Heart left ventricle (tissue), 13 donors: ENCODE measurements around the gene IPO4.

Source experiments
- POLR2A ChIP-seq, 2 donors: fragments of 450-650 bp; IDR thresholded peaks; one replicate each; pipeline ENCODE4 v1.6.1; 2017; ENCODE audit warnings: antibody characterized with exemption in 2 of 2, mild to moderate bottlenecking in 2 of 2, moderate library complexity in 2 of 2
- TF ChIP-seq, protein P1 (sequence below), 12 donors: fragments of 200-600 bp; sonication (generic) in 4 of 12; IDR thresholded peaks; one replicate each; pipeline versions ENCODE4 v1.5.0 to v1.8.0; 2018 to 2022; ENCODE audit warnings: antibody characterized with exemption in 12 of 12, mild to moderate bottlenecking in 5 of 12
- donor health status: ischemic (EF 13 %, LVEDD 7.1; RV severe dilation, severe dysfunction).
- donor health status: DM: no; HTN: yes; CAD: no.
- donor health status: DM: no; HTN: no; CAD: no.
- donor health status: ischemic (EF 25% LVEDD 6.9; RV normal size, moderate dysfunction).
- donor health status: ischemic (EF 25% LVEDD 5.7; RV mildly dilated, moderate dysfunction).
- donor health status: ischemic (EF 35%, LVEDD 5.7; RV mildly dilated, moderate dysfunction).
- donor health status: nonischemic (EF 11% LVEDD 7.7; RV severe dilation, severe dysfunction).
- donor health status: DM: yes; HTN: yes; CAD: no.
- donor health status: PGD.
- donor health status: ischemic (EF 29% LVEDD 5.4; RV normal size, mild dysfunction).
- donor health status: nonischemic (EF 23%, LVEDD 6.1; RV moderate dilation, normal function).

GRCh38 chr14:24146453-24146977, 42.1 kb downstream of the IPO4 start, which contains the start of gene PSME2:
- TF ChIP-seq, protein P1, sequence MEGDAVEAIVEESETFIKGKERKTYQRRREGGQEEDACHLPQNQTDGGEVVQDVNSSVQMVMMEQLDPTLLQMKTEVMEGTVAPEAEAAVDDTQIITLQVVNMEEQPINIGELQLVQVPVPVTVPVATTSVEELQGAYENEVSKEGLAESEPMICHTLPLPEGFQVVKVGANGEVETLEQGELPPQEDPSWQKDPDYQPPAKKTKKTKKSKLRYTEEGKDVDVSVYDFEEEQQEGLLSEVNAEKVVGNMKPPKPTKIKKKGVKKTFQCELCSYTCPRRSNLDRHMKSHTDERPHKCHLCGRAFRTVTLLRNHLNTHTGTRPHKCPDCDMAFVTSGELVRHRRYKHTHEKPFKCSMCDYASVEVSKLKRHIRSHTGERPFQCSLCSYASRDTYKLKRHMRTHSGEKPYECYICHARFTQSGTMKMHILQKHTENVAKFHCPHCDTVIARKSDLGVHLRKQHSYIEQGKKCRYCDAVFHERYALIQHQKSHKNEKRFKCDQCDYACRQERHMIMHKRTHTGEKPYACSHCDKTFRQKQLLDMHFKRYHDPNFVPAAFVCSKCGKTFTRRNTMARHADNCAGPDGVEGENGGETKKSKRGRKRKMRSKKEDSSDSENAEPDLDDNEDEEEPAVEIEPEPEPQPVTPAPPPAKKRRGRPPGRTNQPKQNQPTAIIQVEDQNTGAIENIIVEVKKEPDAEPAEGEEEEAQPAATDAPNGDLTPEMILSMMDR (IDR thresholded peaks at IDR 0.05): peak in 2 of 12 donors; percentile 5 to 9
- TF ChIP-seq POLR2A (IDR thresholded peaks at IDR 0.05): peak in 1 of 2 donors; percentile 49
